Activated gamma-delta T cell (primary cell): ENCODE data around the gene TMEM53.

Experiments
- DNase-seq: peaks from one replicate; lab custom pipeline; 2025; lab: John Stamatoyannopoulos, UW

TMEM53 gene

GRCh38 chr1:44603718-44604117 is 70.6 kb downstream of the TMEM53 start:
- no peak for DNase-seq
